ENCODE data around the gene TMIGD2.
"Not testable (repeated sequence)": the region's sequence is repeated elsewhere in the genome, so short reads cannot be mapped to it uniquely, and the experiment has no call there.

The TMIGD2 gene

GRCh38 chr19:4278010-4278409 lies 24.2 kb downstream of the TMIGD2 start:
- no peak overlapping the region; the same call in 1 of the 2 replicates for H3K4me3 ChIP-seq (ENCODE audit: low read length)
- H3K9ac ChIP-seq (ENCODE audit: low read depth, low read length) = no peak overlapping the region
- peaks cover 47% of the 10 kb centered on the region for H3K27me3 ChIP-seq (ENCODE audit: insufficient read depth, low read length)
- no peaks in the 10 kb centered on the region for H3K9me3 ChIP-seq (ENCODE audit: insufficient read depth, low read depth, low read length)
- H3K27ac ChIP-seq (ENCODE audit: low read depth, low read length) = no peak overlapping the region
- WGBS = 32% methylated on average over 4 of the region's 4 CpGs
- no peaks in the 10 kb centered on the region for H3K36me3 ChIP-seq (ENCODE audit: insufficient read depth, low read length)
- no peaks in the 10 kb centered on the region for H3K4me1 ChIP-seq (ENCODE audit: insufficient read depth, low read length)

- Histone ChIP-seq H3K27ac (ENCODE audit: low read depth, low read length) (no peak overlapping the region), H3K36me3 (ENCODE audit: insufficient read depth, low read length) (no peaks in the 10 kb centered on the region), H3K27me3 (ENCODE audit: insufficient read depth, low read length) (peaks cover 44% of the 10 kb centered on the region), H3K4me1 (ENCODE audit: insufficient read depth, low read length) (no peaks in the 10 kb centered on the region), H3K9me3 (ENCODE audit: insufficient read depth, low read depth, low read length) (no peaks in the 10 kb centered on the region), H3K9ac (ENCODE audit: low read depth, low read length) (no peak overlapping the region), H3K4me3 (ENCODE audit: low read length) (no peak overlapping the region)
- WGBS = 52% methylated on average over 16 of the region's 16 CpGs
These were observed 24.9 kb downstream of the TMIGD2 start for GRCh38 chr19:4277191-4277696.

DNA sequence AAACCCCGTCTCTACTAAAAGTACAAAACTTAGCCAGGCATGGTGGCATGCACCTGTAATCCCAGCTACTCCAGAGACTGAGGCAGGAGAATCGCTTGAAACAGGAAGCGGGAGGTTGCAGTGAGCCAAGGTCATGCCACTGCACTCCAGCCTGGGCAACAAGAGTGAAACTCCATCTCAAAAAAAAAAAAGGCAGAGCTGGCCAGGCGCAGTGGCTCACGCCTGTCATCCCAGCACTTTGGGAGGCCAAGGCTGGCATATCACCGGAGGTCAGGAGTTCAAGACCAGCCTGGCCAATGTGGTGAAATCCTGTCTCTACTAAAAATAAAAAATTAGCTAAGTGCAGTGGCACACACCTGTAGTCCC lies 27.9 kb downstream of the TMIGD2 start:
- 96% methylated on average over 6 of the region's 6 CpGs for WGBS
- not testable (repeated sequence) for H3K4me3 ChIP-seq (ENCODE audit: low read length); H3K36me3 ChIP-seq (ENCODE audit: insufficient read depth, low read length)

GRCh38 chr19:4272894-4273293 lies 29.3 kb downstream of the TMIGD2 start:
- H3K36me3 ChIP-seq (ENCODE audit: insufficient read depth, low read length) = peaks cover 13% of the 10 kb centered on the region
- H3K9me3 ChIP-seq (ENCODE audit: insufficient read depth, low read depth, low read length) = no peaks in the 10 kb centered on the region
- peaks cover 6% of the 10 kb centered on the region for H3K27me3 ChIP-seq (ENCODE audit: insufficient read depth, low read length)
- H3K4me1 ChIP-seq (ENCODE audit: insufficient read depth, low read length) = no peaks in the 10 kb centered on the region
- no peak overlapping the region for H3K4me3 ChIP-seq (ENCODE audit: low read length)
- H3K9ac ChIP-seq (ENCODE audit: low read depth, low read length) = no peak overlapping the region
- no peak overlapping the region for H3K27ac ChIP-seq (ENCODE audit: low read depth, low read length)
- 80% methylated on average over 10 of the region's 10 CpGs for WGBS

More for the DNA sequence above, 27.9 kb downstream of the TMIGD2 start:
- H3K9me3 ChIP-seq (ENCODE audit: insufficient read depth, low read depth, low read length); H3K4me1 ChIP-seq (ENCODE audit: insufficient read depth, low read length); H3K27ac ChIP-seq (ENCODE audit: low read depth, low read length); H3K9ac ChIP-seq (ENCODE audit: low read depth, low read length): not testable (repeated sequence)
- peaks cover 17% of the 10 kb centered on the region for H3K27me3 ChIP-seq (ENCODE audit: insufficient read depth, low read length)

GRCh38 chr19:4268816-4269430 lies 33.3 kb downstream of the TMIGD2 start:
- no peaks in the 10 kb centered on the region for H3K27me3 ChIP-seq (ENCODE audit: insufficient read depth, low read length)
- no peaks in the 10 kb centered on the region for H3K9me3 ChIP-seq (ENCODE audit: insufficient read depth, low read depth, low read length)
- no peak overlapping the region for H3K27ac ChIP-seq (ENCODE audit: low read depth, low read length)
- peaks cover 18% of the 10 kb centered on the region for H3K36me3 ChIP-seq (ENCODE audit: insufficient read depth, low read length)
- H3K9ac ChIP-seq (ENCODE audit: low read depth, low read length) = no peak overlapping the region
- H3K4me3 ChIP-seq (ENCODE audit: low read length) = no peak overlapping the region
- no peaks in the 10 kb centered on the region for H3K4me1 ChIP-seq (ENCODE audit: insufficient read depth, low read length)
- WGBS = 94% methylated on average over 13 of the region's 13 CpGs

GRCh38 chr19:4267901-4268815 lies 34.0 kb downstream of the TMIGD2 start:
- no peaks in the 10 kb centered on the region for H3K9me3 ChIP-seq (ENCODE audit: insufficient read depth, low read depth, low read length)
- no peak overlapping the region for H3K4me3 ChIP-seq (ENCODE audit: low read length)
- no peaks in the 10 kb centered on the region for H3K4me1 ChIP-seq (ENCODE audit: insufficient read depth, low read length)
- peaks cover 20% of the 10 kb centered on the region for H3K36me3 ChIP-seq (ENCODE audit: insufficient read depth, low read length)
- H3K27me3 ChIP-seq (ENCODE audit: insufficient read depth, low read length) = no peaks in the 10 kb centered on the region
- H3K9ac ChIP-seq (ENCODE audit: low read depth, low read length) = no peak overlapping the region
- 95% methylated on average over 29 of the region's 30 CpGs for WGBS
- H3K27ac ChIP-seq (ENCODE audit: low read depth, low read length) = no peak overlapping the region

DNA sequence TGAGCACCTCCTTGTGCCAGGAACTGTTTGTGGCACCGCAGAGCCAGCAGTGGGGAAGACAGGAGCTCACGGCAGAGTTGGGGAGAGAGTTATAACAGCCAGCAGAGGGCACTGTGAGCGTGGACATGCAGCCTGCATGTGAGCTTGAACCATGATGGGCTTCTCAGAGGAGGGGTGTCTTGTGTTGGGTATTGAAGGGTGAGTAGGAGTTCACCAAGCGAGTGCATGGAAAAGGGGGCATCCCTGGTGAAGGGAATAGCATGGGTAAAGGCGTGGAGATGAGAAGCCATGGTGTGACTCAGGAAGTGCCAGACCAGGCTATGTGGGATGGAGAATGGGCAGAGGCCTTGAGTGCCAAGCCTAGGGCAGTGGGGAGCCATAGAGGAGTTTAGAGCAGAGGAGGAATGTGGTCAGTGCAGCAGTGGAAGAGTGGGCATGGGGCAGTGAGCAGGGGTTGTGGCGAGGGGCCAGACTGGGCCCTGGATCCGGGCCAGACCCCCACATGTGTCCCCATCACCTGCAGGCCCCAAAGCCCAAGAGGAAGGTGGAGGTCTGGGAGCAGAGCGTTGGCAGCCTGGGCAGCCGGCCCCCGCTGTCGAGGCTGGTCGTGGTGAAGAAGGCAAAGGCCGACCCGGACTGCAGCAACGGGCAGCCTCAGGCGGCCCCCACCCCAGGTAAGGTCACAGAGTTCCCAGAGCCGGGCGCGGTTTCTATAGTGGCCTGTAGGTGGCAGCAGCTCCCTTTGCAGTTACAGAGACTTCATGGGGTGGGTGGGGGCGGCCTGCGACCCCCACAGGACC lies 34.9 kb downstream of the TMIGD2 start:
- no peaks in the 10 kb centered on the region for H3K9me3 ChIP-seq (ENCODE audit: insufficient read depth, low read depth, low read length)
- H3K36me3 ChIP-seq (ENCODE audit: insufficient read depth, low read length) = peaks cover 27% of the 10 kb centered on the region
- H3K4me1 ChIP-seq (ENCODE audit: insufficient read depth, low read length) = no peaks in the 10 kb centered on the region
- H3K4me3 ChIP-seq (ENCODE audit: low read length) = no peak overlapping the region
- no peak overlapping the region for H3K27ac ChIP-seq (ENCODE audit: low read depth, low read length)
- H3K9ac ChIP-seq (ENCODE audit: low read depth, low read length) = no peak overlapping the region
- H3K27me3 ChIP-seq (ENCODE audit: insufficient read depth, low read length) = no peaks in the 10 kb centered on the region
- WGBS = 41% methylated on average over 21 of the region's 21 CpGs

DNA sequence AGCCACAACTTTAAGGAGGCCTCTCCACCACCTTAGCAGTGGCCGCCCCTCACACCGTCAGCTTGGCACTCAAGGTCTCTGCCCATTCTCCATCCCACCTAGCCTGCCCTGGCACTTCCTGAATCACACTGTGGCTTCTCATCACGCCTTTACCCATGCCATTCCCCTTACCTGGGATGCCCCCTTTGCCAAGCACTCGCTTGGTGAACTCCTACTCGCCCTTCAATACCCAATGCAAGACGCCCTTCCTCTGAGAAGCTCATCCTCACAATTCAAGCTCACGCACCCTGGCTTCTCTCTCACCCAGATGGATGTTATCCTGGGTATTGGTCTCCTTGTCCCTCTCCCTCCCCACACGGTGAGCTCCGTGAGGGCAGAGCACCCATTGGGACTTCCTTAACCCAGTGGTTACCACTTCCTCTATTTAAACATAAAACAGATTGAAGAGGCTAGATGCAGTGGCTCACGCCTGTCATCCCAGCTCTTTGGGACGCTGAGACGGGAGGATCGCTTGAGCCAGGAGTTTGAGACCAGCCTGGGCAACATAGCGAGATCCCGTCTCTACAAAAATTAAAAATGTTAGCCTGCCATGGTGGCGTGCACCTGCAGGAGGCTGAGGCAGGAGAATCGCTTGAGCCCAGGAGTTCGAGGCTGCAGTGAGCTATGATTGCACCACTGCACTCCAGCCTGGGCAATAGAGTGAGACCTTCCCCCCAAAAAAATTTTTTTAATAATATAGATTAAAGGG lies 35.8 kb downstream of the TMIGD2 start:
- Histone ChIP-seq H3K27me3 (ENCODE audit: insufficient read depth, low read length) (no peaks in the 10 kb centered on the region), H3K27ac (ENCODE audit: low read depth, low read length) (no peak overlapping the region), H3K4me1 (ENCODE audit: insufficient read depth, low read length) (no peaks in the 10 kb centered on the region), H3K9ac (ENCODE audit: low read depth, low read length) (no peak overlapping the region), H3K36me3 (ENCODE audit: insufficient read depth, low read length) (peaks cover 33% of the 10 kb centered on the region), H3K9me3 (ENCODE audit: insufficient read depth, low read depth, low read length) (no peaks in the 10 kb centered on the region), H3K4me3 (ENCODE audit: low read length) (no peak overlapping the region)
- 93% methylated on average over 16 of the region's 18 CpGs for WGBS

DNA sequence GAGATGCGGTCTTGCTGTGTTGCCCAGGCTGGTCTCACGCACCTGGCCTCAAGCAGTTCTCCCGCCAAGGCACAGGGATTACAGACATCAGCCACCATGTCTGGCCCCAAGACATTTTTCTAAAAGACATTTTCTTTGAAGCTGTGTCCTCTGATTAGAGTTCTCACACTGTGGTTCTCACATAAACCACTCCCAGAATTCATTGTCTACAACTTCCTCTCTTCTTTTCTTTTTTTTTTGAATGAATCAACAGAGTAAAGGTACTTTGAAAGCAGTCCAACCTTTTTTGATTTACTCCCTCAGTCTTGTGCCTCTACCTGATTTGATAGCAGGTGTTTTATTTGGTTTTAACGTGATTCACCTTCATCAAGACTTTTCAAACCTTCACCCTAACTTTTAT lies 37.4 kb downstream of the TMIGD2 start:
- no peak overlapping the region for H3K4me3 ChIP-seq (ENCODE audit: low read length)
- WGBS = 95% methylated on average over 3 of the region's 4 CpGs
- no peak overlapping the region for H3K9ac ChIP-seq (ENCODE audit: low read depth, low read length)
- no peaks in the 10 kb centered on the region for H3K27me3 ChIP-seq (ENCODE audit: insufficient read depth, low read length)
- no peak overlapping the region for H3K27ac ChIP-seq (ENCODE audit: low read depth, low read length)
- H3K9me3 ChIP-seq (ENCODE audit: insufficient read depth, low read depth, low read length) = no peaks in the 10 kb centered on the region
- H3K4me1 ChIP-seq (ENCODE audit: insufficient read depth, low read length) = no peaks in the 10 kb centered on the region
- peaks cover 40% of the 10 kb centered on the region for H3K36me3 ChIP-seq (ENCODE audit: insufficient read depth, low read length)

DNA sequence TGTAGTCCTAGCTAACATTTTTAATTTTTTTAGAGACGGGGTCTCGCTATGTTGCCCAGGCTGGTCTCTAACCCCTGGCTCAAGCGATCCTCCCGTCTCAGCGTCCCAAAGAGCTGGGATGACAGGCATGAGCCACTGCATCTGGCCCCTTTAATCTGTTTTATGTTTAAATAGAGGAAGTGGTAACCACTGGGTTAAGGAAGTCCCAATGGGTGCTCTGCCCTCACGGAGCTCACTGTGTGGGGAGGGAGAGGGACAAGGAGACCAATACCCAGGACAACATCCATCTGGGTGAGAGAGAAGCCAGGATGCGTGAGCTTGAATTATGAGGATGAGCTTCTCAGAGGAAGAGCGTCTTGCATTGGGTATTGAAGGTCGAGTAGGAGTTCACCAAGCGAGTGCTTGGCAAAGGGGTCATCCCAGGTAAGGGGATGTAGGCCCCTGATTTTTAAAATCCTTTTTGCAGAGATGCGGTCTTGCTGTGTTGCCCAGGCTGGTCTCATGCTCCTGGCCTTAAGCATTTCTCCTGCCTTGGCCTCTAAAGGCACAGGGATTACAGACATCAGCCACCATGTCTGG lies 41.5 kb downstream of the TMIGD2 start:
- Histone ChIP-seq H3K4me1 (ENCODE audit: insufficient read depth, low read length) (no peaks in the 10 kb centered on the region), H3K36me3 (ENCODE audit: insufficient read depth, low read length) (peaks cover 53% of the 10 kb centered on the region), H3K9ac (ENCODE audit: low read depth, low read length) (no peak overlapping the region), H3K4me3 (ENCODE audit: low read length) (no peak overlapping the region), H3K9me3 (ENCODE audit: insufficient read depth, low read depth, low read length) (peaks cover 6% of the 10 kb centered on the region), H3K27ac (ENCODE audit: low read depth, low read length) (no peak overlapping the region), H3K27me3 (ENCODE audit: insufficient read depth, low read length) (no peaks in the 10 kb centered on the region)
- WGBS = 96% methylated on average over 11 of the region's 11 CpGs
